Mucosa of rectum (tissue), 2 donors: ENCODE data around the gene CDC42BPA.

Source experiments
- H3K27ac ChIP-seq, 2 donors: one replicate each; pipeline ENCODE4 v1.7.0; 2013; ENCODE audit warnings: inconsistent platforms in 2 of 2, low read depth in 2 of 2, low read length in 2 of 2
- H3K27me3 ChIP-seq, 2 donors: one replicate each; pipeline ENCODE4 v1.7.0; 2013; ENCODE audit warnings: low read length in 2 of 2; ENCODE audit not compliant: control insufficient read depth in 2 of 2, insufficient read depth in 2 of 2
- H3K36me3 ChIP-seq, 2 donors: one replicate each; pipeline ENCODE4 v1.7.0; 2013; ENCODE audit warnings: low read length in 2 of 2; ENCODE audit not compliant: control insufficient read depth in 2 of 2, insufficient read depth in 2 of 2
- H3K4me1 ChIP-seq, 2 donors: one replicate each; pipeline ENCODE4 v1.7.0; 2013; ENCODE audit warnings: low read length in 2 of 2, mild to moderate bottlenecking in 1 of 2; ENCODE audit not compliant: control insufficient read depth in 2 of 2, insufficient read depth in 2 of 2
- H3K4me3 ChIP-seq, 2 donors: one replicate each; pipeline ENCODE4 v1.7.0; 2013; ENCODE audit warnings: low read length in 2 of 2
- H3K9ac ChIP-seq, 2 donors: one replicate each; pipeline ENCODE4 v1.7.0; 2013; ENCODE audit warnings: low read length in 2 of 2, low read depth in 1 of 2, mild to moderate bottlenecking in 1 of 2
- H3K9me3 ChIP-seq, 2 donors: one replicate each; pipeline ENCODE4 v1.7.0; 2013; ENCODE audit warnings: low read length in 2 of 2; ENCODE audit not compliant: control insufficient read depth in 2 of 2
- donor health status: healthy.
- donor health status: Normal muscosa, but diverticular disease.

CDC42BPA gene

GRCh38 chr1:227185291-227185690, 133.0 kb downstream of the CDC42BPA start:
- H3K27me3 ChIP-seq, result no peaks in the 10 kb centered on the region
- no peaks in the 10 kb centered on the region for H3K4me1 ChIP-seq
- H3K9me3 ChIP-seq, result no peaks in the 10 kb centered on the region

GRCh38 chr1:227182012-227182411, 136.3 kb downstream of the CDC42BPA start:
- H3K9ac ChIP-seq, result no peak overlapping the region
- H3K36me3 ChIP-seq, result no peaks in the 10 kb centered on the region
- H3K9me3 ChIP-seq, result no peaks in the 10 kb centered on the region
- no peaks in the 10 kb centered on the region for H3K27me3 ChIP-seq
- no peak overlapping the region for H3K4me3 ChIP-seq
- H3K27ac ChIP-seq, result no peak overlapping the region
- H3K4me1 ChIP-seq, result no peaks in the 10 kb centered on the region

More at GRCh38 chr1:227185291-227185690, 133.0 kb downstream of the CDC42BPA start:
- no peaks in the 10 kb centered on the region for H3K36me3 ChIP-seq
- no peak overlapping the region for H3K4me3 ChIP-seq
- H3K9ac ChIP-seq, result no peak overlapping the region
- H3K27ac ChIP-seq, result no peak overlapping the region

- H3K9me3 ChIP-seq, result no peaks in the 10 kb centered on the region
- no peak overlapping the region for H3K9ac ChIP-seq
- no peak overlapping the region for H3K27ac ChIP-seq
- no peaks in the 10 kb centered on the region for H3K36me3 ChIP-seq
- H3K4me1 ChIP-seq, result no peaks in the 10 kb centered on the region
- H3K27me3 ChIP-seq, result no peaks in the 10 kb centered on the region
- no peak overlapping the region for H3K4me3 ChIP-seq
Observed at GRCh38 chr1:227175611-227176010, 142.7 kb downstream of the CDC42BPA start.

GRCh38 chr1:227174164-227174563, 144.1 kb downstream of the CDC42BPA start:
- H3K4me3 ChIP-seq, result no peak overlapping the region
- no peaks in the 10 kb centered on the region for H3K4me1 ChIP-seq
- no peak overlapping the region for H3K9ac ChIP-seq
- H3K9me3 ChIP-seq, result no peaks in the 10 kb centered on the region
- H3K27ac ChIP-seq, result no peak overlapping the region
- no peaks in the 10 kb centered on the region for H3K27me3 ChIP-seq
- no peaks in the 10 kb centered on the region for H3K36me3 ChIP-seq

- no peaks in the 10 kb centered on the region for H3K36me3 ChIP-seq
Observed at GRCh38 chr1:227170361-227171166, 147.7 kb downstream of the CDC42BPA start.

GRCh38 chr1:227169343-227169742, 148.9 kb downstream of the CDC42BPA start:
- Histone ChIP-seq H3K36me3 (no peaks in the 10 kb centered on the region), H3K27me3 (no peaks in the 10 kb centered on the region), H3K9ac (no peak overlapping the region)

More at GRCh38 chr1:227170361-227171166, 147.7 kb downstream of the CDC42BPA start:
- H3K4me3 ChIP-seq, result no peak overlapping the region
- H3K27me3 ChIP-seq, result no peaks in the 10 kb centered on the region
- H3K27ac ChIP-seq, result no peak overlapping the region
- no peaks in the 10 kb centered on the region for H3K4me1 ChIP-seq
- no peaks in the 10 kb centered on the region for H3K9me3 ChIP-seq
- no peak overlapping the region for H3K9ac ChIP-seq

GRCh38 chr1:227167276-227168101, 150.8 kb downstream of the CDC42BPA start:
- Histone ChIP-seq H3K4me1 (no peaks in the 10 kb centered on the region), H3K9ac (no peak overlapping the region), H3K27me3 (no peaks in the 10 kb centered on the region), H3K36me3 (no peaks in the 10 kb centered on the region), H3K4me3 (no peak overlapping the region), H3K27ac (no peak overlapping the region), H3K9me3 (no peaks in the 10 kb centered on the region)

More at GRCh38 chr1:227169343-227169742, 148.9 kb downstream of the CDC42BPA start:
- Histone ChIP-seq H3K27ac (no peak overlapping the region), H3K4me1 (no peaks in the 10 kb centered on the region), H3K4me3 (no peak overlapping the region), H3K9me3 (no peaks in the 10 kb centered on the region)

GRCh38 chr1:227166559-227166958, 151.7 kb downstream of the CDC42BPA start:
- Histone ChIP-seq H3K4me1 (no peaks in the 10 kb centered on the region), H3K9me3 (no peaks in the 10 kb centered on the region), H3K27me3 (no peaks in the 10 kb centered on the region), H3K4me3 (no peak overlapping the region), H3K9ac (no peak overlapping the region), H3K36me3 (no peaks in the 10 kb centered on the region), H3K27ac (no peak overlapping the region)

GRCh38 chr1:227161470-227161869, 156.8 kb downstream of the CDC42BPA start:
- Histone ChIP-seq H3K27ac (no peak overlapping the region), H3K4me1 (no peaks in the 10 kb centered on the region), H3K27me3 (no peaks in the 10 kb centered on the region), H3K9me3 (no peaks in the 10 kb centered on the region), H3K4me3 (no peak overlapping the region), H3K36me3 (peaks cover 8 to 9% of the 10 kb centered on the region in 2 donors), H3K9ac (no peak overlapping the region)

- no peaks in the 10 kb centered on the region for H3K9me3 ChIP-seq
- no peak overlapping the region for H3K4me3 ChIP-seq
- H3K27me3 ChIP-seq, result no peaks in the 10 kb centered on the region
- no peak overlapping the region for H3K9ac ChIP-seq
- no peaks in the 10 kb centered on the region for H3K4me1 ChIP-seq
- H3K27ac ChIP-seq, result no peak overlapping the region
- H3K36me3 ChIP-seq, result peaks cover 8 to 9% of the 10 kb centered on the region in 2 donors
Observed at GRCh38 chr1:227156520-227156919, 161.8 kb downstream of the CDC42BPA start.
